Activated CD4-positive, alpha-beta memory T cell treated with anti-CD3 and anti-CD28 coated beads, Interleukin-2, amount 10 ng/mL, durations not matched to agents 7 days and 5 days (primary cell): ENCODE data around the gene CREB3L1. TPM values are rescaled to one million over a fixed set of nuclear protein-coding genes. Genes with fewer than 3 reads are reported as not detected.
A peak's percentile ranks its signal among the peaks of the same experiment; 100 is the strongest.

Source experiments
- CTCF ChIA-PET: fragments of 350-600 bp; sonication (Branson Sonifier 250); formaldehyde crosslinking; loops from one replicate; lab custom pipeline; 2021; ENCODE audit warnings: antibody characterized with exemption, inconsistent platforms; lab: Charles Lee
- POLR2A ChIA-PET: fragments of 350-600 bp; sonication (Branson Sonifier 250); formaldehyde crosslinking; loops from one replicate; lab custom pipeline; 2021; ENCODE audit warnings: antibody characterized with exemption; lab: Charles Lee
- DNase-seq: peaks from one replicate; pipeline ENCODE4 v3.0.0-alpha.2; 2020
- H3K27ac Mint-ChIP-seq: one replicate; pipeline ENCODE4 v1.8.0; 2021; ENCODE audit warnings: mild to moderate bottlenecking, mixed read lengths
- H3K27me3 Mint-ChIP-seq: one replicate; pipeline ENCODE4 v1.8.0; 2021; ENCODE audit warnings: mixed read lengths
- H3K36me3 Mint-ChIP-seq: one replicate; pipeline ENCODE4 v1.8.0; 2021; ENCODE audit warnings: low read depth, mixed read lengths
- H3K4me1 Mint-ChIP-seq: one replicate; pipeline ENCODE4 v1.8.0; 2021; ENCODE audit warnings: mixed read lengths
- H3K4me3 Mint-ChIP-seq: one replicate; pipeline ENCODE4 v1.8.0; 2021; ENCODE audit warnings: mild to moderate bottlenecking, mixed read lengths
- H3K9me3 Mint-ChIP-seq: one replicate; pipeline ENCODE4 v1.8.0; 2021; ENCODE audit warnings: mixed read lengths
- total RNA-seq, 2 experiments: library from RNA; stranded (reverse); gene quantifications; one replicate each; pipeline ENCODE4 v1.2.3, GENCODE V29; 2021

Gene CREB3L1
- total RNA-seq, 2 experiments from 2014 or later = not detected

- Mint-ChIP-seq H3K4me3 (no peak overlapping the region), H3K27ac (no peak overlapping the region), H3K9me3 (no peaks in the 10 kb centered on the region), H3K27me3 (peaks cover 2% of the 10 kb centered on the region), H3K36me3 (no peaks in the 10 kb centered on the region), H3K4me1 (peaks cover 50% of the 10 kb centered on the region)
- DNase-seq = no peak
- ChIA-PET POLR2A (no interaction called here), CTCF (interaction anchor here (0.9 to 8.3 kb wide), 3 partner anchors 12 to 72 kb away, joined by 3 to 263 read pairs (median 3); no protein-coding TSS in a partner anchor)
Measured at GRCh38 chr11:46240861-46241260, 36.6 kb upstream of the CREB3L1 start.

GRCh38 chr11:46242041-46242951 is 35.2 kb upstream of the CREB3L1 start:
- H3K27ac Mint-ChIP-seq = peak overlapping the region; percentile 80
- no peaks in the 10 kb centered on the region for H3K36me3 Mint-ChIP-seq
- ChIA-PET POLR2A (interaction anchor here (0.7 to 1.5 kb wide), 6 partner anchors 53 to 438 kb away, joined by 3 to 5 read pairs (median 4); partner anchors contain the start of genes PEX16 and SLC35C1), CTCF (interaction anchor here (0.8 to 8.3 kb wide), 7 partner anchors 36 to 287 kb away, joined by 3 to 263 read pairs (median 4); no protein-coding TSS in a partner anchor)
- DNase-seq = no peak
- H3K4me3 Mint-ChIP-seq = peak overlapping the region; percentile 76
- H3K9me3 Mint-ChIP-seq = no peaks in the 10 kb centered on the region
- H3K4me1 Mint-ChIP-seq = peaks cover 42% of the 10 kb centered on the region
- H3K27me3 Mint-ChIP-seq = peaks cover 2% of the 10 kb centered on the region

- ChIA-PET POLR2A (interaction anchor here (0.7 to 1.5 kb wide), 6 partner anchors 52 to 439 kb away, joined by 3 to 5 read pairs (median 4); partner anchors contain the start of genes PEX16 and SLC35C1), CTCF (interaction anchor here (0.6 to 8.3 kb wide), 12 partner anchors 41 to 286 kb away, joined by 3 to 263 read pairs (median 4); no protein-coding TSS in a partner anchor)
- Mint-ChIP-seq H3K27ac (peak overlapping the region; percentile 80), H3K36me3 (no peaks in the 10 kb centered on the region), H3K4me3 (peak overlapping the region; percentile 76), H3K27me3 (peaks cover 2% of the 10 kb centered on the region), H3K9me3 (no peaks in the 10 kb centered on the region), H3K4me1 (peaks cover 37% of the 10 kb centered on the region)
- peak; percentile 92 for DNase-seq
Measured at GRCh38 chr11:46242952-46243795, 34.3 kb upstream of the CREB3L1 start.

GRCh38 chr11:46243796-46244109 is 33.7 kb upstream of the CREB3L1 start:
- CTCF ChIA-PET = interaction anchor here (0.6 to 8.3 kb wide), 11 partner anchors 13 to 286 kb away, joined by 3 to 263 read pairs (median 4); no protein-coding TSS in a partner anchor
- peaks cover 33% of the 10 kb centered on the region for H3K4me1 Mint-ChIP-seq
- peak overlapping the region; percentile 76 for H3K4me3 Mint-ChIP-seq
- H3K9me3 Mint-ChIP-seq = no peaks in the 10 kb centered on the region
- H3K27me3 Mint-ChIP-seq = peaks cover 2% of the 10 kb centered on the region
- H3K27ac Mint-ChIP-seq = peak overlapping the region; percentile 80
- H3K36me3 Mint-ChIP-seq = no peaks in the 10 kb centered on the region
- POLR2A ChIA-PET = interaction anchor here (1.2 to 1.5 kb wide), 4 partner anchors 52 to 326 kb away, joined by 3 to 5 read pairs (median 4); partner anchors contain the start of gene PEX16
- DNase-seq = no peak

- POLR2A ChIA-PET = no interaction called here
- H3K9me3 Mint-ChIP-seq = no peaks in the 10 kb centered on the region
- H3K4me1 Mint-ChIP-seq = peaks cover 20% of the 10 kb centered on the region
- CTCF ChIA-PET = interaction anchor here (1.1 kb wide), 1 partner anchor 27 kb away, joined by 3 read pairs; no protein-coding TSS in a partner anchor
- H3K27me3 Mint-ChIP-seq = peaks cover 2% of the 10 kb centered on the region
- no peaks in the 10 kb centered on the region for H3K36me3 Mint-ChIP-seq
- H3K4me3 Mint-ChIP-seq = no peak overlapping the region
- H3K27ac Mint-ChIP-seq = no peak overlapping the region
- no peak for DNase-seq
Measured at GRCh38 chr11:46246521-46246920, 30.9 kb upstream of the CREB3L1 start.

- no peaks in the 10 kb centered on the region for H3K9me3 Mint-ChIP-seq
- H3K4me1 Mint-ChIP-seq = peaks cover 18% of the 10 kb centered on the region
- H3K27me3 Mint-ChIP-seq = peaks cover 2% of the 10 kb centered on the region
- CTCF ChIA-PET = interaction anchor here (1.1 kb wide), 1 partner anchor 27 kb away, joined by 3 read pairs; no protein-coding TSS in a partner anchor
- no peak overlapping the region for H3K4me3 Mint-ChIP-seq
- POLR2A ChIA-PET = no interaction called here
- H3K27ac Mint-ChIP-seq = no peak overlapping the region
- no peak for DNase-seq
- H3K36me3 Mint-ChIP-seq = no peaks in the 10 kb centered on the region
Measured at GRCh38 chr11:46247090-46247489, 30.4 kb upstream of the CREB3L1 start.

- Mint-ChIP-seq H3K4me1 (peaks cover 13% of the 10 kb centered on the region), H3K4me3 (no peak overlapping the region), H3K27ac (no peak overlapping the region), H3K9me3 (no peaks in the 10 kb centered on the region), H3K27me3 (peaks cover 4% of the 10 kb centered on the region), H3K36me3 (no peaks in the 10 kb centered on the region)
- POLR2A ChIA-PET = no interaction called here
- peak; percentile 42 for DNase-seq
- CTCF ChIA-PET = interaction anchor here (1.1 kb wide), 1 partner anchor 26 kb away, joined by 3 read pairs; no protein-coding TSS in a partner anchor
Measured at GRCh38 chr11:46247659-46248058, 29.8 kb upstream of the CREB3L1 start.

- H3K4me1 Mint-ChIP-seq = peaks cover 5% of the 10 kb centered on the region
- ChIA-PET POLR2A (no interaction called here), CTCF (interaction anchor here (0.7 to 1.0 kb wide), 2 partner anchors 9 to 61 kb away, joined by 3 read pairs; no protein-coding TSS in a partner anchor)
- DNase-seq = no peak
- no peak overlapping the region for H3K27ac Mint-ChIP-seq
- peaks cover 4% of the 10 kb centered on the region for H3K27me3 Mint-ChIP-seq
- H3K9me3 Mint-ChIP-seq = no peaks in the 10 kb centered on the region
- H3K4me3 Mint-ChIP-seq = no peak overlapping the region
- H3K36me3 Mint-ChIP-seq = no peaks in the 10 kb centered on the region
Measured at GRCh38 chr11:46248289-46249102, 29.0 kb upstream of the CREB3L1 start.

GRCh38 chr11:46249103-46249937 is 28.1 kb upstream of the CREB3L1 start:
- no peak overlapping the region for H3K4me3 Mint-ChIP-seq
- POLR2A ChIA-PET = no interaction called here
- no peak for DNase-seq
- CTCF ChIA-PET = interaction anchor here (1.0 to 1.7 kb wide), 3 partner anchors 10 to 60 kb away, joined by 3 to 7 read pairs (median 4); no protein-coding TSS in a partner anchor
- peaks cover 5% of the 10 kb centered on the region for H3K27me3 Mint-ChIP-seq
- no peaks in the 10 kb centered on the region for H3K36me3 Mint-ChIP-seq
- H3K9me3 Mint-ChIP-seq = no peaks in the 10 kb centered on the region
- H3K27ac Mint-ChIP-seq = no peak overlapping the region
- no peaks in the 10 kb centered on the region for H3K4me1 Mint-ChIP-seq

- ChIA-PET CTCF (interaction anchor here (0.8 to 1.7 kb wide), 3 partner anchors 10 to 244 kb away, joined by 3 to 7 read pairs (median 4); no protein-coding TSS in a partner anchor), POLR2A (interaction anchor here (1.3 kb wide), 1 partner anchor 13 kb away, joined by 5 read pairs; no protein-coding TSS in a partner anchor)
- Mint-ChIP-seq H3K9me3 (no peaks in the 10 kb centered on the region), H3K27ac (no peak overlapping the region), H3K36me3 (no peaks in the 10 kb centered on the region), H3K27me3 (peaks cover 5% of the 10 kb centered on the region), H3K4me1 (no peaks in the 10 kb centered on the region), H3K4me3 (no peak overlapping the region)
- DNase-seq = no peak
Measured at GRCh38 chr11:46249938-46250744, 27.3 kb upstream of the CREB3L1 start.
